ENCODE measurements around the gene BAX. TPM values are rescaled to one million over a fixed set of nuclear protein-coding genes. Genes with fewer than 3 reads are reported as not detected.
A peak's percentile ranks its signal among the peaks of the same experiment; 100 is the strongest.

Gene BAX
- total and polyA plus RNA-seq, 8 donors = 20.3 to 48.1 (median 30.7) TPM

DNA sequence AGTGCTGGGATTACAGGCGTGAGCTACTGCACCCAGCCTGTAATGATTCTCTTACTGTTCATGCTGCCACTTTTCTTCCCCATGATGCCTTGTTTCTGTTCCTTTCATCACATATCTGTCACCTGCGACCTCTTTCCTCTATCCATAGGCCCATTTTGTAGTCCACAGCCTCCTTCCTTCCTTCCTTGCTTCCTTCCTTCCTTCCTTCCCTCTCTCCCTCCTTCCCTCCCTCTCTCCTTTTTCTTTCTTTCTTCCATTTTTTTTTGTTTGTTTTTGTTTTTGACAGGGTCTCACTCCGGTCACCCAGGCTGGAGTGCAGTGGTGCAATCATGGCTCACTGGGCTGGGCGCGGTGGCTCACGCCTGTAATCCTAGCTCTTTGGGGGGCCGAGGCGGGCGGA is 34.2 kb downstream of the BAX start:
- Histone ChIP-seq H3K27me3 (no peaks in the 10 kb centered on the region), H3K36me3 (peaks cover 0 to 8% (median 0%) of the 10 kb centered on the region in 3 donors), H3K9me3 (no peaks in the 10 kb centered on the region), H3K4me3 (no peak overlapping the region), H3K27ac (no peak overlapping the region), H3K4me1 (peaks cover 0 to 7% (median 0%) of the 10 kb centered on the region in 3 donors)
- 93 to 94% methylated on average over 9 of the region's 9 CpGs for WGBS, 2 donors
- ATAC-seq = no peak
- intact Hi-C loops (cut with DNase I) = no loop called here
- no peak for DNase-seq
- no peak for FAIRE-seq
- TF ChIP-seq, protein P1, sequence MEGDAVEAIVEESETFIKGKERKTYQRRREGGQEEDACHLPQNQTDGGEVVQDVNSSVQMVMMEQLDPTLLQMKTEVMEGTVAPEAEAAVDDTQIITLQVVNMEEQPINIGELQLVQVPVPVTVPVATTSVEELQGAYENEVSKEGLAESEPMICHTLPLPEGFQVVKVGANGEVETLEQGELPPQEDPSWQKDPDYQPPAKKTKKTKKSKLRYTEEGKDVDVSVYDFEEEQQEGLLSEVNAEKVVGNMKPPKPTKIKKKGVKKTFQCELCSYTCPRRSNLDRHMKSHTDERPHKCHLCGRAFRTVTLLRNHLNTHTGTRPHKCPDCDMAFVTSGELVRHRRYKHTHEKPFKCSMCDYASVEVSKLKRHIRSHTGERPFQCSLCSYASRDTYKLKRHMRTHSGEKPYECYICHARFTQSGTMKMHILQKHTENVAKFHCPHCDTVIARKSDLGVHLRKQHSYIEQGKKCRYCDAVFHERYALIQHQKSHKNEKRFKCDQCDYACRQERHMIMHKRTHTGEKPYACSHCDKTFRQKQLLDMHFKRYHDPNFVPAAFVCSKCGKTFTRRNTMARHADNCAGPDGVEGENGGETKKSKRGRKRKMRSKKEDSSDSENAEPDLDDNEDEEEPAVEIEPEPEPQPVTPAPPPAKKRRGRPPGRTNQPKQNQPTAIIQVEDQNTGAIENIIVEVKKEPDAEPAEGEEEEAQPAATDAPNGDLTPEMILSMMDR (IDR thresholded peaks at IDR 0.05) = no peak

DNA sequence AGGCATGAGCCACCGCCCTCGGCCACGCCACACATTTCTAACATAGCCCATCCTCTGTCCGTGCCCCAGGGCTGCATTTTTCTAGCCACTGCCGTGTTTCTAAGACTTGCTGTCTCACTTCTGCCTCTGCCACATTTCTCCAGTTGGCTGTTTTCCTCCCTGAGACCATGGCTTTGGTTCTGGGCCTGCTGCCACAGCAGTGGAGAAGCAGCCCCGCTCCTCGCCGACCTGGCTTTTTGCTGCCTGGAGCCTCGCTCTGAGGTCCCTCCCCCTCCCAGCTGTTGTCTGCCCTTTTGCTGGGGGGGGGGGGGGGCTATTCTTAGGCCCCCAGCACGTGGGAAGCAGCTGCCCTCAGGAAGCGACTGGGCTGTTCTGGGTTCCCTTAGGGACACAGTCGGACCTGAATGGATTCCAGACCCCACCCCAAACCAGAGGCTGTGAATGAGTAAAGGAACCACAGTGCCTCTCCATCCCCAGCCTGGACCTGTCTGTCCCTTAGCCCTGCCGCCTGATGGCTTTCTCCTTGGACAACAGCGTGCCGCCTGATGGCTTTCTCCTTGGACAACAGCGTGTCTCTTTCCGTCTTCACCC is 35.1 kb downstream of the BAX start:
- Histone ChIP-seq H3K27ac (no peak overlapping the region), H3K9me3 (no peaks in the 10 kb centered on the region), H3K27me3 (no peaks in the 10 kb centered on the region), H3K36me3 (peaks cover 0 to 5% (median 0%) of the 10 kb centered on the region in 3 donors), H3K4me3 (no peak overlapping the region), H3K4me1 (peaks cover 5 to 14% (median 6%) of the 10 kb centered on the region in 3 donors)
- ATAC-seq (no peak), FAIRE-seq (no peak), DNase-seq (no peak)
- intact Hi-C loops (cut with DNase I) = no loop called here
- 82 to 88% methylated on average over 17 of the region's 17 CpGs for WGBS, 2 donors
- TF ChIP-seq, protein P1 (IDR thresholded peaks at IDR 0.05) = no peak

DNA sequence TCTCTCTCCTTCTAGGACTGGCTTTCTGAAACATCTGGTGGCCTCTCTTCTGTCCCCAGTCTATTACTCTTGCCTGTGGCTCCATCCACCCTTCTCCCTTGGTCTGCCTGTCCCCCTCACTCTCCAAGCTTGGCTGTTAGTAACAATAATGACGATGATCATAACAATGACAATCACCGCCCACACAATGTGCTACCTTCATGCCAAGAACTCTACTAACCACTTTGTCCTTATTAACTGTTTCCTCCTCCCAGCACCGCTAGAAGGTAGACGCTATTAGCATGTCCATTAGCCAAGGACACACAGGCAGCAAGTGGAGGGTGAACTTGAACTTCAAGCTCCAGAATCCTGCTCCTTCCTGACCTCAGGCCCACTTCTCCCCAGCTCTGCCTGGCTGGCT is 35.7 kb downstream of the BAX start:
- intact Hi-C loops (cut with DNase I) = no loop called here
- H3K27ac ChIP-seq = no peak overlapping the region
- peaks cover 5 to 15% (median 6%) of the 10 kb centered on the region in 3 donors for H3K4me1 ChIP-seq
- H3K27me3 ChIP-seq = no peaks in the 10 kb centered on the region
- 80 to 83% methylated on average over 4 of the region's 4 CpGs for WGBS, 2 donors
- H3K9me3 ChIP-seq = no peaks in the 10 kb centered on the region
- ATAC-seq (no peak), FAIRE-seq (no peak), DNase-seq (no peak)
- H3K36me3 ChIP-seq = no peaks in the 10 kb centered on the region
- H3K4me3 ChIP-seq = no peak overlapping the region
- TF ChIP-seq, protein P1 (IDR thresholded peaks at IDR 0.05) = no peak

- ATAC-seq (no peak), DNase-seq (peak in 1 of 6 donors; percentile 25), FAIRE-seq (no peak)
- Histone ChIP-seq H3K9me3 (no peaks in the 10 kb centered on the region), H3K4me3 (no peak overlapping the region), H3K27ac (no peak overlapping the region), H3K4me1 (peaks cover 5 to 15% (median 6%) of the 10 kb centered on the region in 3 donors), H3K27me3 (no peaks in the 10 kb centered on the region), H3K36me3 (no peaks in the 10 kb centered on the region)
- intact Hi-C loops (cut with DNase I) = no loop called here
- TF ChIP-seq, protein P1 (IDR thresholded peaks at IDR 0.05) = no peak
- 86% methylated on average over 22 of the region's 22 CpGs for WGBS, 2 donors
These were observed 36.4 kb downstream of the BAX start for GRCh38 chr19:48991011-48991609.

All from pancreas (tissue), 10 donors.